Bronchial epithelial cell (primary cell): ENCODE results near the gene GOLGA8A. TPM values are rescaled to one million over a fixed set of nuclear protein-coding genes. Genes with fewer than 3 reads are reported as not detected.
"Not testable (repeated sequence)": the region's sequence is repeated elsewhere in the genome, so short reads cannot be mapped to it uniquely, and the experiment has no call there.

Experiments
- DNase-seq: peaks from one replicate; pipeline ENCODE4 v3.0.0-alpha.2; 2010; ENCODE audit warnings: low read depth
- FAIRE-seq: peaks from 2 replicates; lab custom pipeline; 2011; peaks lifted over from hg19 to GRCh38; lab: Jason Lieb, UNC
- H3K27me3 ChIP-seq: 2 replicates; pipeline ENCODE4 v1.5.1; 2011; ENCODE audit warnings: low read length; ENCODE audit not compliant: control insufficient read depth, insufficient read depth
- H3K36me3 ChIP-seq: 2 replicates; pipeline ENCODE4 v1.5.1; 2011; ENCODE audit warnings: low read length; ENCODE audit not compliant: control insufficient read depth, insufficient read depth
- H3K4me3 ChIP-seq: 2 replicates; pipeline ENCODE4 v1.5.1; 2011; ENCODE audit warnings: mild to moderate bottlenecking, low read depth, low read length, control low read depth
- total RNA-seq: library from RNA; depleted of rRNA; stranded (reverse); fragments of >200 nt; gene quantifications from 2 replicates; pipeline ENCODE4 v1.2.1, GENCODE V29; 2014

The GOLGA8A gene
- total RNA-seq, 1 donor from 2014 or later: 32.6 TPM

DNA sequence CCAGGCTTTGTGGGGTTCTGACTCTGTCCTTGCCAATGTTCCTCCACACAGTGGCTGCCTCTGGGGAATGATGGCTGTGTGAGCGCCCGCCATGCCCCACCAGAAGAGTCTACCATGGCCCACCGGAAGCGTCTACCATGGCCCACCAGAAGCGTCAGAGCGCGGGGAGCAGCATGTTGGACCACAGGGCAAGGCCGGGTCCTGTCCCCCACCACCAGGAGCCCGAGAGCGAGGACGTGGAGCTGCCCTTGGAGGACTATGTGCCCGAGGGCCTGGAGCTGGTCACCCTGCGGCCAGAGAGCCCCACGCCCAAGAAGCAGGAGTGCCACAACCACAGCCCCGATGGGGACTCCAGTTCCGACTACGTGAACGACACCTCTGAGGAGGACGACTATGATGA lies 28.1 kb downstream of the GOLGA8A start:
- not testable (repeated sequence) for DNase-seq, H3K36me3 ChIP-seq, H3K27me3 ChIP-seq, FAIRE-seq, H3K4me3 ChIP-seq

DNA sequence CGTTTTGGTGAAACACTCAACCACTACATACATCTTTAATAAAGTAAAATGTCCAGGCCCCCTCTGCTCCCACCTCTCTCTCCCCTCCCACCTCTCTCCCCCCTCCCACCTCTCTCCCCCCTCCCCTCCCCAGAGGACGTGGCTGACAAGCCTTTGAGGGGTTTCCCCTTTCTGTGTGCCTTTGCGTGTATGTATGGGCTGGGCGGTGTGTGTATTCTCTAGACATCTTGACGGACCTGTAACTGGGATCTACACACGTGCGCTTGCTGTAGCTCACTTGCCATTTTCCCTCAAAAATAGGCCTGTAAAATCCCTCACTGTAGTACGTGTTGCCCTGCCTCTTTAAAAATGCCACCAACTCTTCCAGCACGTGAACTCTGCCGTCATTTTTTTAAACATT lies 28.6 kb downstream of the GOLGA8A start:
- not testable (repeated sequence) for H3K27me3 ChIP-seq, H3K36me3 ChIP-seq, FAIRE-seq, DNase-seq, H3K4me3 ChIP-seq

DNA sequence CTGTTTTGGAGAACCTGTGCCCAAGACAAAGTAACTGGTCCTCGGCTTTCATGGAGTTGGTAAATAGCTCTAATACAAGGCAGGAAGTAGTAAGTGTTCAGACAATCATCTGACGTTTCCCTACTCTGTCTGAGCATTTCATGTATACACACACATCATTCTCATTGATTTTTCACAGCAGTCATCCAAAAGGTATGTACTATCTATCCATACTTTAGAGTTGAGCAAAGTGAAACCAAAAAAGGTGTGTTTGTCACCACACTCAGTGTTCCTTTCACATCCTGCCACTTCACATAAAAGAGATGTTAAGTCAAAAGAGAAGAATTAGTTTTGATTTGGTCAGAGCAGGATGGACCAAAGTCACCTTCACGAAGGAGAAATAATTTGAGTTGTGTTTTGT lies 33.7 kb downstream of the GOLGA8A start:
- not testable (repeated sequence) for H3K27me3 ChIP-seq, DNase-seq, FAIRE-seq, H3K36me3 ChIP-seq, H3K4me3 ChIP-seq

DNA sequence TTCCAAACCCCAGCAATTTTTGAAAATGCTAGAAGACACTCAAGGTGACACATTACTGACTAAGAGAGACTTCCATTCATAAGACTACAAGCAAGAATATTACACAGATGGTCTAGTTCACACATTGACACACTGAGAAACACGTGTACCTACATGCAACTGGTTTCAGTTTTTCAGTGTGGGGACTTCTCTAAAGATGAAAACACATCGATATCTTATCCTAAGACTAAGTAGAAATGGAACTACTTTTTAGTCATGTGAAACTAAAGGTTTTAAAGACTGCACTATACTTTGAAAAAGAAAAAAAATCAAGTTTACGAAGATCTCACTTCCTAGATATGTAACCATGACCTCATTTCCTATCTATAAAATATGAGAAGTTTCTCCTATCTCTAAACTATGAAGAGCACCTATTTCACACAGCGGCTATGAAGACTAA lies 34.4 kb downstream of the GOLGA8A start:
- FAIRE-seq, H3K4me3 ChIP-seq, DNase-seq, H3K27me3 ChIP-seq, H3K36me3 ChIP-seq: not testable (repeated sequence)

DNA sequence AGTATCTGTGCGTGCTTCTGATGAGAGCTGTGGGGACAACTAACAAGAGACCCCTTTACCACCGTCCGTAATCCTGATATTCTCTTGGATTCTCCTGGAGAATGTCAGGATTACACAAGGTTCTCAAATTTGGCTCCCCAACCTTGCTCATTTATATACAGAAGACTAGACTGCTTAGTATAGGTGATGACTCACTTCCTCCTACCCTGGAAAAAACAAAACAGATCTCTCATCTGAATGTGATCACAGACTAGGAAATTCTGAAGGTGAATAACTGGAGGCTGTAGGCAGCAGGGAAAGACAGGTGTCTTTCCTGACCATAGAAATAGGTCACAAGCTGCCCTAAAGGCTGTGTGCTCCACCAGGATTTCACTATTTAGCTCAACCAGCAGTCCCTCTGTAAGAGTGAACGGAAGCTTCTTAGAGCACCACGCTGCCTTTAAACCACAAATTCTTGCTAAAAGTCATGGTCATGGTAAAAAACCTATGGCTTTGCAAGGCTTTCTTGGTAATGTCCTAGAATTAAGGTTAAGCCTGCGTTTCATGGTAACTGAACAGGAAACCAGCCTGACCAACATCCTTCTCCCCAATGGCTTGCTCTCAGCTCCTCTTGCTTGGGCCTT lies 39.9 kb downstream of the GOLGA8A start:
- H3K36me3 ChIP-seq, DNase-seq, H3K4me3 ChIP-seq, H3K27me3 ChIP-seq: not testable (repeated sequence)
- peak; percentile 83 for FAIRE-seq

DNA sequence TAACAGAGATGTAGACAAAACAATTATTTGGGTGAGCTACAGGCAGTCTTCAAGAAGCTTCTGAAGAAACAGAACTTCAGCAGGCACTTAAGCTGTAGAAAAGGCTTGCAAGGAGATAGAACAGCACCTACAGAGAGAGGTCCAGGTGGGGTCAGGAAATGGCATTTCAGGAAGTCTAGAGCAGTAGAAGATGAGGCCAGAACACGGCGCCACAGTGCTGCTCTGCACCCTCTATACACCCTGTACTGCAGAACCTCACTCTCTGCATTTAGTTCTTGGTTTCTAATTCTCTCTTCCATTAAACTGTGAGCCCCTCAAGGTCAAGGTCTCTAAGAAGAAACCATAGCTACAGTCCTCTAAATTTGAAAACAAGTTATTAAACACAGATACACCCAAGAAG lies 44.6 kb downstream of the GOLGA8A start:
- DNase-seq, H3K36me3 ChIP-seq, H3K27me3 ChIP-seq, FAIRE-seq, H3K4me3 ChIP-seq: not testable (repeated sequence)

DNA sequence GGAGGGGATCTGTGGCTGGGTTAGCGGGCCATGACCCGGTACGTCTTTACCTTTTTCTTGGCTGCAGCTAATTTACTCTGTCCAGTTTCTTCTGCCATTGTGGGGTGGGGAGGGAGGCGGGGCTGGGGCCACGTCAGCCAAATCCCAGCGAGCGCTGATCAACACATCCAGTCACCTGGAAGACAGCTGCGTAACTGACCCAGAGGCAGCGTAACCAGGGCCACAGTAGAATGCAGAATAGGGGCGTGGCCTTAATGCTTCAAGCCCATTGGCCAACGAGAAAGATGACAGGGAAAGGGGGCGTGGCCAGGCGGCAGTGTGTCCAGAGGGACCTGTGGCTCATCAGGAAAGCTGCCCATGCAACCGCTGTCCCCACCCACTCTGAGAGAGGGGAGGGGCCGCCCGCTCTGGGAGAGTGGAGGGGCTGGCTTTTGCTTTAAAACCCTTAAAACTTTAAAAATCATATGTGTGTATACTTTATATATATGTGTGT lies 48.0 kb downstream of the GOLGA8A start:
- not testable (repeated sequence) for H3K36me3 ChIP-seq, FAIRE-seq, H3K27me3 ChIP-seq, DNase-seq, H3K4me3 ChIP-seq

Other genes starting within 250 kb of the GOLGA8A start
- gene KATNBL1, start 227.7 kb downstream of the GOLGA8A start, total RNA-seq: 44.0 and 52.1 TPM in 2 replicates
- gene EMC4, start 212.8 kb downstream of the GOLGA8A start, total RNA-seq: 134 and 213 TPM in 2 replicates
- gene SLC12A6, start 100.0 kb downstream of the GOLGA8A start, total RNA-seq: 24.5 and 28.8 TPM in 2 replicates
- gene NOP10, start 94.7 kb downstream of the GOLGA8A start, total RNA-seq: 168 and 187 TPM in 2 replicates
- gene NUTM1, start 94.5 kb downstream of the GOLGA8A start, total RNA-seq: not detected in 2 replicates
- gene LPCAT4, start 70.6 kb downstream of the GOLGA8A start, total RNA-seq: 5.6 and 6.1 TPM in 2 replicates
- 31.2 and 48.7 TPM in 2 replicates for gene GOLGA8B, start 145.8 kb upstream of the GOLGA8A start, total RNA-seq